HG03342 (cell line): Measurements from ENCODE around the gene WDR3.
"Not testable (repeated sequence)": the region's sequence is repeated elsewhere in the genome, so short reads cannot be mapped to it uniquely, and the experiment has no call there.

ENCODE experiments used
- ATAC-seq: cut with Tn5 transposase; IDR thresholded peaks from one replicate; pipeline ENCODE4 v1.9.1; 2021; ENCODE audit warnings: mild to moderate bottlenecking, moderate library complexity; ENCODE audit not compliant: unreplicated experiment

The WDR3 gene

GRCh38 chr1:117929343-117930172 is at the start of gene WDR3, which contains the start of gene GDAP2:
Gene WDR3 (plus strand): TSS chr1:117929739. CDS start chr1:117933320, 3,581 bp downstream.
Gene GDAP2 (minus strand): TSS chr1:117929621. CDS start chr1:117920357, 9,264 bp downstream.
- ATAC-seq = peak; percentile 95

GRCh38 chr1:117883616-117884015 is 45.9 kb upstream of the WDR3 start:
- ATAC-seq = no peak

- ATAC-seq = no peak
Measured at GRCh38 chr1:117886101-117886795, 43.3 kb upstream of the WDR3 start.

GRCh38 chr1:117890452-117890851 is 39.1 kb upstream of the WDR3 start:
- ATAC-seq = no peak

GRCh38 chr1:117892512-117892911 is 37.0 kb upstream of the WDR3 start:
- ATAC-seq = no peak

GRCh38 chr1:117894078-117894477 is 35.5 kb upstream of the WDR3 start:
- ATAC-seq = no peak

- peak; percentile 93 for ATAC-seq
Measured at GRCh38 chr1:117895482-117896114, 33.9 kb upstream of the WDR3 start.

- no peak for ATAC-seq
Measured at GRCh38 chr1:117897551-117897950, 32.0 kb upstream of the WDR3 start.

GRCh38 chr1:117899801-117900200 is 29.7 kb upstream of the WDR3 start:
- ATAC-seq = no peak

GRCh38 chr1:117902944-117903343 is 26.6 kb upstream of the WDR3 start:
- ATAC-seq = no peak

GRCh38 chr1:117904485-117904884 is 25.1 kb upstream of the WDR3 start:
- ATAC-seq = no peak

GRCh38 chr1:117905019-117905418 is 24.5 kb upstream of the WDR3 start:
- ATAC-seq = no peak

GRCh38 chr1:117911051-117911450 is 18.5 kb upstream of the WDR3 start:
- no peak for ATAC-seq

GRCh38 chr1:117919376-117919775 is 10.2 kb upstream of the WDR3 start:
- ATAC-seq = no peak

GRCh38 chr1:117921991-117922390 is 7.5 kb upstream of the WDR3 start:
- no peak for ATAC-seq

GRCh38 chr1:117922717-117923116 is 6.8 kb upstream of the WDR3 start:
- ATAC-seq = not testable (repeated sequence)

- no peak for ATAC-seq
Measured at GRCh38 chr1:117925981-117926380, 3.6 kb upstream of the WDR3 start.

GRCh38 chr1:117928881-117929342 is 627 bp upstream of the WDR3 start:
- ATAC-seq = peak; percentile 33

GRCh38 chr1:117930173-117930447 is 571 bp downstream of the WDR3 start:
- peak; percentile 2 for ATAC-seq

GRCh38 chr1:117930484-117930883 is 945 bp downstream of the WDR3 start:
- no peak for ATAC-seq

GRCh38 chr1:117932576-117932975 is 3.0 kb downstream of the WDR3 start:
- no peak for ATAC-seq

GRCh38 chr1:117933769-117934168 is 4.2 kb downstream of the WDR3 start:
- no peak for ATAC-seq
